WERI-Rb-1 (cell line): ENCODE measurements around the gene ERI2.

Experiments
- DNase-seq: peaks from one replicate; pipeline ENCODE4 v3.0.0-alpha.2; 2020
- H3K27ac ChIP-seq: fragments of 250-450 bp; sonication (Bioruptor Pico); 2 replicates; pipeline ENCODE4 v1.5.1; 2020; ENCODE audit warnings: mild to moderate bottlenecking, moderate library complexity
- H3K27me3 ChIP-seq: fragments of 250-450 bp; sonication (Bioruptor Pico); 2 replicates; pipeline ENCODE4 v1.5.1; 2021; ENCODE audit warnings: mild to moderate bottlenecking, low read depth, moderate library complexity; ENCODE audit not compliant: insufficient read depth, severe bottlenecking
- H3K36me3 ChIP-seq: fragments of 250-450 bp; sonication (Bioruptor Pico); 2 replicates; pipeline ENCODE4 v1.5.1; 2020; ENCODE audit warnings: mild to moderate bottlenecking, moderate library complexity
- H3K4me3 ChIP-seq: 2 replicates; pipeline ENCODE4 v1.5.1; 2011; ENCODE audit warnings: low read depth, mild to moderate bottlenecking, control low read depth, low read length
- H3K9me3 ChIP-seq: fragments of 250-450 bp; sonication (Bioruptor Pico); 2 replicates; pipeline ENCODE4 v1.5.1; 2021; ENCODE audit warnings: mild to moderate bottlenecking, moderate library complexity; ENCODE audit not compliant: severe bottlenecking
- CTCF ChIP-seq: IDR thresholded peaks from 2 replicates; pipeline ENCODE4 v1.5.1; 2011; ENCODE audit warnings: low read depth, mild to moderate bottlenecking, control low read depth, inconsistent platforms, low read length

Gene ERI2

GRCh38 chr16:20826039-20826566 is 19.8 kb upstream of the ERI2 start:
- Histone ChIP-seq H3K9me3 (no peaks in the 10 kb centered on the region), H3K36me3 (peaks cover 60% of the 10 kb centered on the region), H3K4me3 (no peak overlapping the region), H3K27me3 (no peaks in the 10 kb centered on the region), H3K27ac (no peak overlapping the region)
- TF ChIP-seq CTCF, result no peak
- DNase-seq, result no peak

GRCh38 chr16:20822521-20823325 is 16.5 kb upstream of the ERI2 start:
- H3K4me3 ChIP-seq, result no peak overlapping the region
- no peaks in the 10 kb centered on the region for H3K9me3 ChIP-seq
- TF ChIP-seq CTCF, result no peak
- no peak overlapping the region for H3K27ac ChIP-seq
- H3K27me3 ChIP-seq, result no peaks in the 10 kb centered on the region
- H3K36me3 ChIP-seq, result peaks cover 62% of the 10 kb centered on the region
- no peak for DNase-seq

- no peak overlapping the region for H3K4me3 ChIP-seq
- H3K9me3 ChIP-seq, result no peaks in the 10 kb centered on the region
- no peaks in the 10 kb centered on the region for H3K27me3 ChIP-seq
- no peak overlapping the region for H3K27ac ChIP-seq
- peaks cover 64% of the 10 kb centered on the region for H3K36me3 ChIP-seq
- DNase-seq, result no peak
- TF ChIP-seq CTCF, result no peak
Measured at GRCh38 chr16:20821682-20822081, 15.4 kb upstream of the ERI2 start.

GRCh38 chr16:20818929-20819585 is 12.8 kb upstream of the ERI2 start:
- no peaks in the 10 kb centered on the region for H3K27me3 ChIP-seq
- no peak for DNase-seq
- no peaks in the 10 kb centered on the region for H3K9me3 ChIP-seq
- peaks cover 70% of the 10 kb centered on the region for H3K36me3 ChIP-seq
- H3K4me3 ChIP-seq, result no peak overlapping the region
- H3K27ac ChIP-seq, result no peak overlapping the region
- no peak for TF ChIP-seq CTCF

GRCh38 chr16:20814784-20815183 is 8.5 kb upstream of the ERI2 start:
- Histone ChIP-seq H3K27ac (no peak overlapping the region), H3K36me3 (peaks cover 49% of the 10 kb centered on the region), H3K27me3 (no peaks in the 10 kb centered on the region), H3K4me3 (no peak overlapping the region), H3K9me3 (no peaks in the 10 kb centered on the region)
- no peak for TF ChIP-seq CTCF
- DNase-seq, result no peak
